OCI-LY7 (cell line): ENCODE measurements around the gene DAPK1.

Experiments used
- EZH2phosphoT487 ChIP-seq: fragments of 200-600 bp; sonication (generic); IDR thresholded peaks from 2 replicates; pipeline ENCODE4 v1.6.1; 2018; ENCODE audit warnings: low read depth, borderline replicate concordance, mild to moderate bottlenecking, mixed run types, antibody characterized with exemption, low read length, moderate library complexity, mixed read lengths
- TF ChIP-seq, protein P1 (sequence below): fragments of 200-600 bp; sonication (generic); conservative IDR thresholded peaks from 2 replicates; pipeline ENCODE4 v1.5.1; 2014; ENCODE audit warnings: mild to moderate bottlenecking, antibody characterized with exemption, low read length, moderate library complexity, mixed read lengths

DNA sequence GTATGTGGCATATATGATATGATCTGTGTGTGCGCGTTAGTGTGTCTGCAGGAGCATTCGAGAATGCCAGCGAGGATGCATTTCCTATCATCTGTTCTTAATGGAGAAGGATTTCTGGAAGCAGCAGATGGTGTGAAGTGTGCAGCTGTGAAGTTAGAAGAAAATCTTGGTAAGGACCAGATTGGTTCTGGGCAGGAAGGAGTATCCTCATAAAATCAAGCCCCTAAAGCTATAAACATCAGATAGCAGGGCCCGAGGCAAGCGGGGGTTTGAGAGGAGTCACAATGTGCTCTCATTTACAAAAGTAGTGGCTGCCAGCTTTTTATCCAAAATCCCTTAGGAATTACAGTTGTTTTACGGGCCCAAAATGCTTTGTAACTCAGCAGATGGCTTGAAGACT, 40.0 kb downstream of the DAPK1 start:
- TF ChIP-seq, protein P1, sequence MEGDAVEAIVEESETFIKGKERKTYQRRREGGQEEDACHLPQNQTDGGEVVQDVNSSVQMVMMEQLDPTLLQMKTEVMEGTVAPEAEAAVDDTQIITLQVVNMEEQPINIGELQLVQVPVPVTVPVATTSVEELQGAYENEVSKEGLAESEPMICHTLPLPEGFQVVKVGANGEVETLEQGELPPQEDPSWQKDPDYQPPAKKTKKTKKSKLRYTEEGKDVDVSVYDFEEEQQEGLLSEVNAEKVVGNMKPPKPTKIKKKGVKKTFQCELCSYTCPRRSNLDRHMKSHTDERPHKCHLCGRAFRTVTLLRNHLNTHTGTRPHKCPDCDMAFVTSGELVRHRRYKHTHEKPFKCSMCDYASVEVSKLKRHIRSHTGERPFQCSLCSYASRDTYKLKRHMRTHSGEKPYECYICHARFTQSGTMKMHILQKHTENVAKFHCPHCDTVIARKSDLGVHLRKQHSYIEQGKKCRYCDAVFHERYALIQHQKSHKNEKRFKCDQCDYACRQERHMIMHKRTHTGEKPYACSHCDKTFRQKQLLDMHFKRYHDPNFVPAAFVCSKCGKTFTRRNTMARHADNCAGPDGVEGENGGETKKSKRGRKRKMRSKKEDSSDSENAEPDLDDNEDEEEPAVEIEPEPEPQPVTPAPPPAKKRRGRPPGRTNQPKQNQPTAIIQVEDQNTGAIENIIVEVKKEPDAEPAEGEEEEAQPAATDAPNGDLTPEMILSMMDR, result no peak
- no peak for TF ChIP-seq EZH2phosphoT487
